ENCODE data around the gene GPM6B. TPM values are rescaled to one million over a fixed set of nuclear protein-coding genes. Genes with fewer than 3 reads are reported as not detected.

The GPM6B gene
- total RNA-seq, 2 donors from 2014 or later: not detected

- Mint-ChIP-seq H3K4me1 (peaks cover 24% of the 10 kb centered on the region), H3K27ac (peak overlapping the region; percentile 78), H3K36me3 (ENCODE audit: low read depth) (peaks cover 3% of the 10 kb centered on the region), H3K27me3 (no peaks in the 10 kb centered on the region), H3K4me3 (no peak overlapping the region)
- DNase-seq (no peak), ATAC-seq (no peak)
- no peaks in the 10 kb centered on the region for H3K9me3 ChIP-seq (ENCODE audit: control insufficient read depth, low read length, poor library complexity, severe bottlenecking)
Measured at GRCh38 chrX:13721819-13722519, 94.9 kb downstream of the GPM6B start.

- Mint-ChIP-seq H3K4me3 (no peak overlapping the region), H3K27ac (peak overlapping the region; percentile 78), H3K4me1 (peaks cover 21% of the 10 kb centered on the region), H3K36me3 (ENCODE audit: low read depth) (peaks cover 3% of the 10 kb centered on the region), H3K27me3 (no peaks in the 10 kb centered on the region)
- DNase-seq (no peak), ATAC-seq (no peak)
- no peaks in the 10 kb centered on the region for H3K9me3 ChIP-seq (ENCODE audit: control insufficient read depth, low read length, poor library complexity, severe bottlenecking)
Measured at GRCh38 chrX:13721371-13721770, 95.5 kb downstream of the GPM6B start.

Other genes with a start within 250 kb of the GPM6B start
- gene EGFL6, start 247.5 kb downstream of the GPM6B start, total RNA-seq: not detected
- gene TCEANC, start 164.0 kb downstream of the GPM6B start, total RNA-seq: 1 to 10 TPM; 7.8 to 8.8 TPM
- gene RAB9A, start 128.0 kb downstream of the GPM6B start, total RNA-seq: 10 to 100 TPM; 21.8 to 34.0 TPM
- gene TRAPPC2, start 82.5 kb downstream of the GPM6B start, total RNA-seq: 10 to 100 TPM; 31.9 to 35.8 TPM
- 10 to 100 TPM; 54.7 to 72.1 TPM for gene OFD1, start 82.3 kb downstream of the GPM6B start, total RNA-seq
- 10 to 100 TPM; 16.4 to 16.8 TPM for gene GEMIN8, start 212.8 kb upstream of the GPM6B start, total RNA-seq

Measured in T-helper 17 cell (primary cell).